ENCODE results near the gene PMAIP1.
A peak's percentile ranks its signal among the peaks of the same experiment; 100 is the strongest.
"Not testable (repeated sequence)": the region's sequence is repeated elsewhere in the genome, so short reads cannot be mapped to it uniquely, and the experiment has no call there.

Gene PMAIP1

GRCh38 chr18:59885579-59886163, 14.1 kb upstream of the PMAIP1 start:
- no peak for DNase-seq

GRCh38 chr18:59886399-59886798, 13.4 kb upstream of the PMAIP1 start:
- DNase-seq = not testable (repeated sequence)

GRCh38 chr18:59892123-59892522, 7.7 kb upstream of the PMAIP1 start:
- no peak for DNase-seq

GRCh38 chr18:59893971-59894370, 5.8 kb upstream of the PMAIP1 start:
- DNase-seq = no peak

GRCh38 chr18:59897321-59897954, 2.4 kb upstream of the PMAIP1 start:
- no peak for DNase-seq

GRCh38 chr18:59898093-59898492, 1.7 kb upstream of the PMAIP1 start:
- no peak for DNase-seq

GRCh38 chr18:59898609-59899297, 1.0 kb upstream of the PMAIP1 start:
- no peak for DNase-seq

- DNase-seq = peak; percentile 78
These were observed 679 bp downstream of the PMAIP1 start for GRCh38 chr18:59900222-59901128.

GRCh38 chr18:59902131-59902992, 2.6 kb downstream of the PMAIP1 start:
- DNase-seq = no peak

- no peak for DNase-seq
These were observed 3.3 kb downstream of the PMAIP1 start for GRCh38 chr18:59902993-59903610.

GRCh38 chr18:59904011-59904601, 4.3 kb downstream of the PMAIP1 start:
- DNase-seq = no peak

GRCh38 chr18:59905686-59906091, 5.9 kb downstream of the PMAIP1 start:
- no peak for DNase-seq

- DNase-seq = no peak
These were observed 6.4 kb downstream of the PMAIP1 start for GRCh38 chr18:59906203-59906602.

- DNase-seq = no peak
These were observed 7.4 kb downstream of the PMAIP1 start for GRCh38 chr18:59907172-59907571.

- no peak for DNase-seq
These were observed 7.9 kb downstream of the PMAIP1 start for GRCh38 chr18:59907660-59908059.

- no peak for DNase-seq
These were observed 9.0 kb downstream of the PMAIP1 start for GRCh38 chr18:59908799-59909198.

- no peak for DNase-seq
These were observed 9.7 kb downstream of the PMAIP1 start for GRCh38 chr18:59909289-59910036.

GRCh38 chr18:59910967-59911366, 11.2 kb downstream of the PMAIP1 start:
- DNase-seq = no peak

GRCh38 chr18:59911600-59911999, 11.8 kb downstream of the PMAIP1 start:
- no peak for DNase-seq

GRCh38 chr18:59912007-59912550, 12.3 kb downstream of the PMAIP1 start:
- DNase-seq = no peak

All from NCI-H82 (cell line).